A549 (cell line): ENCODE results near the gene RFC1. TPM values are rescaled to one million over a fixed set of nuclear protein-coding genes. Genes with fewer than 3 reads are reported as not detected.
"Not testable (repeated sequence)": the region's sequence is repeated elsewhere in the genome, so short reads cannot be mapped to it uniquely, and the experiment has no call there.

ENCODE experiments used
- ATAC-seq, 2 experiments: fragments of 200-7000 bp in 1 of 2; fragments of >200 bp in 1 of 2; cut with Nextera tagmentation in 1 of 2; cut with Tn5 transposase in 1 of 2; 3 replicates each; pipeline versions ENCODE4 v1.8.0 to v1.9.1; 2018 to 2020; ENCODE audit warnings: mild to moderate bottlenecking in 1 of 2, moderate library complexity in 1 of 2
- CTCF ChIA-PET: fragments of 300-600 bp; sonication (Branson Sonifier 250); formaldehyde crosslinking; extraction: SDS; loops from one replicate; lab custom pipeline; 2021; ENCODE audit warnings: antibody characterized with exemption, inconsistent platforms; lab: Yijun Ruan, JAX
- POLR2A ChIA-PET: fragments of 350-600 bp; formaldehyde crosslinking; extraction: SDS; loops from one replicate; lab custom pipeline; 2021; ENCODE audit warnings: antibody characterized with exemption, inconsistent platforms; lab: Yijun Ruan, JAX
- DNase-seq, 2 experiments: peaks; one replicate each; pipeline versions ENCODE4 v3.0.0 to v3.0.0-alpha.2; 2011 to 2016; ENCODE audit warnings: low read depth in 1 of 2, low spot score in 1 of 2
- FAIRE-seq: peaks from 2 replicates; lab custom pipeline; 2011; peaks lifted over from hg19 to GRCh38; lab: Jason Lieb, UNC
- H3K27ac ChIP-seq, 2 experiments: fragments of >200 bp; sonication (Bioruptor Twin); formaldehyde crosslinking; 3 replicates each; pipeline ENCODE4 v1.5.1; 2016 to 2017
- H3K4me1 ChIP-seq: fragments of >200 bp; sonication (Bioruptor Twin); formaldehyde crosslinking; 3 replicates; pipeline ENCODE4 v1.6.1; 2016
- H3K4me2 ChIP-seq: fragments of >200 bp; sonication (Bioruptor Twin); formaldehyde crosslinking; 3 replicates; pipeline ENCODE4 v1.6.1; 2016
- H3K4me3 ChIP-seq: fragments of >200 bp; sonication (Bioruptor Twin); formaldehyde crosslinking; 3 replicates; pipeline ENCODE4 v1.5.1; 2016
- H3K9me3 ChIP-seq: fragments of >200 bp; sonication (Bioruptor Twin); formaldehyde crosslinking; 3 replicates; pipeline ENCODE4 v1.6.1; 2016
- CBX2 ChIP-seq: fragments of 200-600 bp; sonication (generic); IDR thresholded peaks from 2 replicates; pipeline ENCODE4 v1.6.1; 2016; ENCODE audit warnings: low read depth, mild to moderate bottlenecking, borderline replicate concordance
- CBX8 ChIP-seq: fragments of 200-600 bp; sonication (generic); IDR thresholded peaks from 2 replicates; pipeline ENCODE4 v1.6.1; 2016
- EHF ChIP-seq: fragments of 250-450 bp; sonication (Bioruptor Pico); IDR thresholded peaks from 2 replicates; pipeline ENCODE4 v1.5.0; 2020; ENCODE audit warnings: mild to moderate bottlenecking
- EHMT2 ChIP-seq: fragments of 200-600 bp; sonication (generic); IDR thresholded peaks from 2 replicates; pipeline ENCODE4 v1.6.1; 2016; ENCODE audit warnings: antibody characterized with exemption, low read depth, mild to moderate bottlenecking, moderate library complexity
- ESRRA ChIP-seq: fragments of 150-350 bp; IDR thresholded peaks from 2 replicates; pipeline ENCODE4 v1.6.1; 2014; ENCODE audit warnings: mild to moderate bottlenecking, low read length, borderline replicate concordance
- HDAC2 ChIP-seq: fragments of 200-600 bp; sonication (generic); IDR thresholded peaks from 2 replicates; pipeline ENCODE4 v1.6.1; 2016
- HEYL ChIP-seq: fragments of 250-450 bp; sonication (Bioruptor Pico); IDR thresholded peaks from 2 replicates; pipeline ENCODE4 v1.8.0; 2021; ENCODE audit warnings: mild to moderate bottlenecking, moderate library complexity
- MAZ ChIP-seq: fragments of 150-350 bp; IDR thresholded peaks from 2 replicates; pipeline ENCODE4 v1.6.1; 2014; ENCODE audit warnings: antibody characterized with exemption, low read depth, low read length, borderline replicate concordance
- NFE2L2 ChIP-seq: fragments of 150-350 bp; conservative IDR thresholded peaks from 2 replicates; pipeline ENCODE4 v1.6.1; 2014; ENCODE audit warnings: low read length
- NR3C1 ChIP-seq: fragments of >200 bp; sonication (Bioruptor Twin); formaldehyde crosslinking; IDR thresholded peaks from 3 replicates; pipeline ENCODE4 v1.6.1; 2017
- POLR2A ChIP-seq: IDR thresholded peaks from 2 replicates; pipeline ENCODE4 v1.6.1; 2012; ENCODE audit warnings: mild to moderate bottlenecking, low read length
- RAD21 ChIP-seq, 2 experiments: fragments of >200 bp in 1 of 2; sonication (Bioruptor Twin) in 1 of 2; formaldehyde crosslinking in 1 of 2; IDR thresholded peaks in 1 of 2; conservative IDR thresholded peaks in 1 of 2; 2 replicates in 1 of 2; 3 replicates in 1 of 2; pipeline ENCODE4 v1.6.1; 2012 to 2018; ENCODE audit warnings: inconsistent platforms in 1 of 2
- RCOR1 ChIP-seq: fragments of 150-350 bp; IDR thresholded peaks from 2 replicates; pipeline ENCODE4 v1.6.1; 2014; ENCODE audit warnings: antibody characterized with exemption, low read length, low read depth
- SMC3 ChIP-seq: fragments of >200 bp; sonication (Bioruptor Twin); formaldehyde crosslinking; IDR thresholded peaks from 3 replicates; pipeline ENCODE4 v1.6.1; 2018; ENCODE audit warnings: inconsistent platforms
- SREBF2 ChIP-seq: fragments of 450-650 bp; IDR thresholded peaks from 2 replicates; pipeline ENCODE4 v1.6.1; 2014; ENCODE audit warnings: mild to moderate bottlenecking, moderate library complexity
- TP53 ChIP-seq: fragments of 250-450 bp; sonication (Bioruptor Pico); IDR thresholded peaks from 2 replicates; pipeline ENCODE4 v1.5.0; 2021; ENCODE audit warnings: mild to moderate bottlenecking, moderate library complexity
- ZFP36 ChIP-seq: fragments of 450-650 bp; IDR thresholded peaks from 2 replicates; pipeline ENCODE4 v1.6.1; 2014; ENCODE audit warnings: borderline replicate concordance; ENCODE audit not compliant: partially characterized antibody
- ZNF302 ChIP-seq: fragments of 250-450 bp; sonication (Bioruptor Pico); IDR thresholded peaks from 2 replicates; pipeline ENCODE4 v1.9.0; 2021; ENCODE audit warnings: inconsistent platforms, mild to moderate bottlenecking, moderate library complexity
- WGBS: methylation state at CpG from one replicate; pipeline ENCODE4 v1.1.6; 2017; ENCODE audit errors: missing lambda C conversion rate; 5-methylcytosine and 5-hydroxymethylcytosine counted together
- polyA plus RNA-seq, 4 experiments: library from polyadenylated mRNA; depleted of rRNA in 3 of 4; stranded (reverse); fragments of >200 nt; fragmentation: RNase III in 1 of 4; extraction: RNeasy Plus Mini Kit Qiagen cat#74134 plus additional on column Dnase treatment in 1 of 4; gene quantifications; 2 replicates in 3 of 4; 3 replicates in 1 of 4; pipeline ENCODE4 v1.2.3, GENCODE V29; 2011 to 2017
- TF ChIP-seq, protein P1 (sequence below): fragments of 250-450 bp; sonication (Bioruptor Pico); IDR thresholded peaks from 2 replicates; pipeline ENCODE4 v1.5.0; 2021; ENCODE audit warnings: mild to moderate bottlenecking, moderate library complexity, borderline replicate concordance
- TF ChIP-seq, protein P2 (sequence below): fragments of 250-450 bp; sonication (Bioruptor Pico); IDR thresholded peaks from 2 replicates; pipeline ENCODE4 v1.5.0; 2020; ENCODE audit warnings: low read depth, mild to moderate bottlenecking, moderate library complexity
- TF ChIP-seq, protein P3 (sequence below): fragments of >200 bp; sonication (Bioruptor Twin); formaldehyde crosslinking; IDR thresholded peaks from 2 replicates; pipeline ENCODE4 v1.6.1; 2016

The RFC1 gene
- polyA plus RNA-seq, 2 of the 4 experiments (the other 2 are of a cell fraction): 24.5 to 46.5 TPM

DNA sequence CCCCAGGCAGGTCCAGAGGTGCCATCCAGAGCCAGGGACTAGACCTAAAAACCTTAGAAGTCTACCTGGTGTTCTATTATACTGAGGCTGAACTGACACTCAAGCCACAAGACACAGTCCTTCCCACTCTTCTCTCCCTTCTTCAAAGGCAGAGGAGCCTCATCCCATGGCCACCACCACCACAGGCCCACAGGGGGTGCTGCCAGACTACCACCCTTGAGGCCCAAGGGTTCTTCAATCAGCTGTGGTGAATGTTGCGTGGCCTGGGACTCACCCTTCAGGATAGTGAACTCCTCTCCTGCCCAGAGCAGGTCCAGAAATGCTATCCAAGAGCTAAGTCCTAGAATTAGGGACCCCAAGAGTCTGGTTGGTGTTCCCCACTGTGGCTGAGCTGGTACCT is 17.5 kb upstream of the RFC1 start:
- ChIA-PET POLR2A (no interaction called here), CTCF (no interaction called here)
- DNase-seq (no peak), ATAC-seq (no peak; a peak in 1 of 6 replicates), FAIRE-seq (no peak)
- TF ChIP-seq CBX8 (no peak), RAD21 (conservative IDR thresholded peaks at IDR 0.05 in 1 of 2, IDR thresholded peaks at IDR 0.05 in 1 of 2) (no peak), EHF (CRISPR knock-in tag) (no peak), ZFP36 (no peak), MAZ (no peak), POLR2A (no peak), CBX2 (no peak), SMC3 (no peak), ZNF302 (CRISPR knock-in tag) (no peak)
- TF ChIP-seq, protein P1, sequence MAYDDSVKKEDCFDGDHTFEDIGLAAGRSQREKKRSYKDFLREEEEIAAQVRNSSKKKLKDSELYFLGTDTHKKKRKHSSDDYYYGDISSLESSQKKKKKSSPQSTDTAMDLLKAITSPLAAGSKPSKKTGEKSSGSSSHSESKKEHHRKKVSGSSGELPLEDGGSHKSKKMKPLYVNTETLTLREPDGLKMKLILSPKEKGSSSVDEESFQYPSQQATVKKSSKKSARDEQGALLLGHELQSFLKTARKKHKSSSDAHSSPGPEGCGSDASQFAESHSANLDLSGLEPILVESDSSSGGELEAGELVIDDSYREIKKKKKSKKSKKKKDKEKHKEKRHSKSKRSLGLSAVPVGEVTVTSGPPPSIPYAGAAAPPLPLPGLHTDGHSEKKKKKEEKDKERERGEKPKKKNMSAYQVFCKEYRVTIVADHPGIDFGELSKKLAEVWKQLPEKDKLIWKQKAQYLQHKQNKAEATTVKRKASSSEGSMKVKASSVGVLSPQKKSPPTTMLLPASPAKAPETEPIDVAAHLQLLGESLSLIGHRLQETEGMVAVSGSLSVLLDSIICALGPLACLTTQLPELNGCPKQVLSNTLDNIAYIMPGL (CRISPR knock-in tag): no peak
- H3K4me2 ChIP-seq: no peak overlapping the region
- no peak overlapping the region for H3K27ac ChIP-seq
- no peaks in the 10 kb centered on the region for H3K9me3 ChIP-seq
- H3K4me1 ChIP-seq: no peaks in the 10 kb centered on the region
- H3K4me3 ChIP-seq: no peak overlapping the region
- 100% methylated on average over 1 of the region's 1 CpG for WGBS

DNA sequence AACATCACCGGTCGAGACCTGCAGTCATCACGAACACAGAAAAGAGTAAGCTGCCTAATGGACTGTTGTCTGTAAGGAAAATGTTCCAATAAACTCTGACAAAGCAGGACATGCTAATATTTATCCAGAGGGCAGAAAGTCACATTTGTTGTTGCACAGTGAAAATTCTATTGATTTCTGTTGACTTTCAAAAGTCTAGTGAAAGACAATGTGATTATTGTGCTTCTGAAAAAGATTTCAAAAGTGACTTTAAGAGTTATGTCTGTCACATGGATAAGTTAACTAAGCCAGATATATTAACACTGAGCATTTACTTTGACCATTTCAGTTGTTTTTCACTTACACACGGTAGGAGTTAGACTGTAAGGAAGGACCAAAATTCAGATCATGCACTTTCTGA is 9.3 kb upstream of the RFC1 start:
- no peak overlapping the region for H3K4me2 ChIP-seq
- ATAC-seq (no peak), FAIRE-seq (no peak), DNase-seq (no peak)
- POLR2A ChIA-PET: no interaction called here
- WGBS: 48% methylated on average over 4 of the region's 4 CpGs
- no peak for TF ChIP-seq RCOR1
- no peak for TF ChIP-seq NR3C1
- TF ChIP-seq TP53: no peak
- TF ChIP-seq EHF (CRISPR knock-in tag): no peak
- TF ChIP-seq, protein P2, sequence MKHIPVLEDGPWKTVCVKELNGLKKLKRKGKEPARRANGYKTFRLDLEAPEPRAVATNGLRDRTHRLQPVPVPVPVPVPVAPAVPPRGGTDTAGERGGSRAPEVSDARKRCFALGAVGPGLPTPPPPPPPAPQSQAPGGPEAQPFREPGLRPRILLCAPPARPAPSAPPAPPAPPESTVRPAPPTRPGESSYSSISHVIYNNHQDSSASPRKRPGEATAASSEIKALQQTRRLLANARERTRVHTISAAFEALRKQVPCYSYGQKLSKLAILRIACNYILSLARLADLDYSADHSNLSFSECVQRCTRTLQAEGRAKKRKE (CRISPR knock-in tag): no peak
- no peak for TF ChIP-seq NFE2L2
- no peak for TF ChIP-seq HDAC2
- TF ChIP-seq EHMT2: no peak
- no peak for TF ChIP-seq MAZ
- TF ChIP-seq ESRRA: no peak
- TF ChIP-seq SREBF2: no peak
- TF ChIP-seq, protein P3, sequence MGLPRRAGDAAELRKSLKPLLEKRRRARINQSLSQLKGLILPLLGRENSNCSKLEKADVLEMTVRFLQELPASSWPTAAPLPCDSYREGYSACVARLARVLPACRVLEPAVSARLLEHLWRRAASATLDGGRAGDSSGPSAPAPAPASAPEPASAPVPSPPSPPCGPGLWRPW: no peak
- TF ChIP-seq HEYL (CRISPR knock-in tag): no peak
- H3K9me3 ChIP-seq: peaks cover 4% of the 10 kb centered on the region; the same call in 1 of the 3 replicates
- no peaks in the 10 kb centered on the region for H3K4me1 ChIP-seq
- H3K27ac ChIP-seq: no peak overlapping the region
- no peak overlapping the region for H3K4me3 ChIP-seq
- CTCF ChIA-PET: no interaction called here

DNA sequence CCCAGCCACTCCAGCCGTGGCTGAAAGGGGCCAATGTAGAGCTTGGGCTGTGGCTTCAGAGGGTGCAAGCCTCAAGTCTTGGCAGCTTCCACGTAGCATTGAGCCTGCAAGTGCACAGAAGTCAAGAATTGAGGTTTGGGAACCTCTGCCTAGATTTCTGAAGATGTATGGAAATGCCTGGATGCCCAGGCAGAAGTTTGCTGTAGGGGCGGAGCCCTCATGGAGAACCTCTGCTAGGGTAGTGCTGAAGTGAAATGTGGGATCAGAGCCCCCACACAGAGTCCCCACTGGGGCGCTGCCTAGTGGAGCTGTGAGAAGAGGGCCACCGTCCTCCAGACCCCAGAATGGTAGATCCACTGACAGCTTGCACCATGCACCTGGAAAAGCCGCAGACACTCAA is 5.0 kb upstream of the RFC1 start:
- FAIRE-seq, POLR2A ChIA-PET, CTCF ChIA-PET, H3K4me3 ChIP-seq, H3K9me3 ChIP-seq, DNase-seq, H3K27ac ChIP-seq, ATAC-seq, H3K4me1 ChIP-seq, H3K4me2 ChIP-seq: not testable (repeated sequence)
- 46% methylated on average over 5 of the region's 6 CpGs for WGBS
